HG03342 (cell line): ENCODE results near the gene ZNF768.

Experiments
- ATAC-seq: cut with Tn5 transposase; IDR thresholded peaks from one replicate; pipeline ENCODE4 v1.9.1; 2021; ENCODE audit warnings: mild to moderate bottlenecking, moderate library complexity; ENCODE audit not compliant: unreplicated experiment

ZNF768 gene

DNA sequence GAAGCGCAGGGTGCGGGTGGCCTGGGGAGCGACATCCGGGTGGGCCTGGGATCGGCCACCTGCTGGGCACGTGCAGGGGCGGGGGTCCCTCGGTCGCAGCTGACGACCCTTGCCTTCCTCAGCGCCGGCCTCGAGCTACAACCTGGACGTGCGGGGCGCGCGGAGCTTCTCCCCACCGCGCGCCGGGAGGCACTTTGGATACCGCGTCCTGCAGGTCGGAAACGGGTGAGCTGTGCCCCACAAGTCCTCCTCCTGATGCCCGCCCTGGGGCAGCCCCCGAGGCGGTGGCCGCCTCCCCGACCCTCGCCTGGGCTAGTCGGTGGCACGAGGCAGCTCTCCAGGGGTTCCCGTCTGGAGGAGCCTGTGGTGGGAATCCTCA lies 52.3 kb downstream of the ZNF768 start:
- no peak for ATAC-seq
